B cell (primary cell): ENCODE results near the gene COL11A2. TPM values are rescaled to one million over a fixed set of nuclear protein-coding genes. Genes with fewer than 3 reads are reported as not detected.

ENCODE experiments used
- ATAC-seq: fragments of 200-7000 bp; cut with Tn5 transposase; one replicate; pipeline ENCODE4 v1.10.0; 2021; ENCODE audit warnings: low read depth, mild to moderate bottlenecking, moderate number of reproducible peaks, moderate library complexity
- CTCF ChIA-PET: fragments of 350-600 bp; sonication (Branson Sonifier 250); formaldehyde crosslinking; loops from one replicate; lab custom pipeline; 2021; ENCODE audit warnings: antibody characterized with exemption, inconsistent platforms; lab: Charles Lee
- POLR2A ChIA-PET: fragments of 350-600 bp; sonication (Branson Sonifier 250); formaldehyde crosslinking; loops from one replicate; lab custom pipeline; 2021; ENCODE audit warnings: antibody characterized with exemption; lab: Charles Lee
- DNase-seq: peaks from one replicate; pipeline ENCODE4 v3.0.0; 2013
- H2AFZ ChIP-seq: 2 replicates; pipeline ENCODE4 v1.6.1; 2012; ENCODE audit warnings: mild to moderate bottlenecking, low read depth, low read length; ENCODE audit not compliant: insufficient read depth, poor library complexity, severe bottlenecking
- H3K27ac ChIP-seq, 2 donors: 1 replicate in 1 of 2; 2 replicates in 1 of 2; pipeline ENCODE4 v1.5.1; 2012 to 2013; ENCODE audit warnings: low read length in 2 of 2, mild to moderate bottlenecking in 2 of 2, moderate library complexity in 1 of 2
- H3K27me3 ChIP-seq, 4 experiments: fragments of 200-600 bp in 1 of 4; sonication (generic) in 1 of 4; replicated peaks in 1 of 4; 1 replicate in 2 of 4; 2 replicates in 2 of 4; pipeline versions ENCODE4 v1.6.1 to v1.7.0; 2013 to 2016; ENCODE audit warnings: low read length in 3 of 4, mild to moderate bottlenecking in 2 of 4, mixed read lengths in 1 of 4, moderate library complexity in 1 of 4; ENCODE audit not compliant: insufficient read depth in 4 of 4, control insufficient read depth in 3 of 4; ENCODE audit errors: control extremely low read depth in 1 of 4
- H3K36me3 ChIP-seq, 2 experiments: replicated peaks in 1 of 2; 1 replicate in 1 of 2; 2 replicates in 1 of 2; pipeline versions ENCODE4 v1.6.1 to v1.7.1; 2013; ENCODE audit warnings: low read length in 1 of 2; ENCODE audit not compliant: insufficient read depth in 2 of 2, control insufficient read depth in 1 of 2; ENCODE audit errors: control extremely low read depth in 1 of 2, extremely low read depth in 1 of 2
- H3K4me1 ChIP-seq, 2 donors: fragments of 200-600 bp in 1 of 2; sonication (generic) in 1 of 2; 1 replicate in 1 of 2; 2 replicates in 1 of 2; pipeline versions ENCODE4 v1.5.1 to v1.6.1; 2013 to 2017; ENCODE audit warnings: low read length in 2 of 2; ENCODE audit not compliant: control insufficient read depth in 2 of 2, insufficient read depth in 2 of 2
- H3K4me2 ChIP-seq: replicated peaks from 2 replicates; pipeline ENCODE3; 2012; ENCODE audit warnings: mild to moderate bottlenecking, low read depth, low read length; ENCODE audit not compliant: poor library complexity, severe bottlenecking
- H3K4me3 ChIP-seq, 5 experiments: fragments of 200-600 bp in 1 of 5; sonication (generic) in 1 of 5; 1 replicate in 3 of 5; 2 replicates in 2 of 5; pipeline versions ENCODE4 v1.5.1 to v1.7.0; 2011 to 2016; ENCODE audit warnings: low read length in 4 of 5, mild to moderate bottlenecking in 4 of 5, low read depth in 2 of 5, control low read depth in 1 of 5, moderate library complexity in 1 of 5; ENCODE audit not compliant: insufficient read depth in 1 of 5; ENCODE audit errors: control extremely low read depth in 1 of 5, extremely low read depth in 1 of 5
- H3K79me2 ChIP-seq: fragments of 200-600 bp; sonication (generic); one replicate; pipeline ENCODE4 v1.6.0; 2016; ENCODE audit warnings: low read length; ENCODE audit not compliant: control insufficient read depth, insufficient read depth
- H3K9ac ChIP-seq: fragments of 200-600 bp; sonication (generic); 2 replicates; pipeline ENCODE4 v1.6.1; 2017; ENCODE audit warnings: mild to moderate bottlenecking, low read length, moderate library complexity
- H3K9me3 ChIP-seq, 3 donors: one replicate each; pipeline versions ENCODE4 v1.6.1 to v1.7.1; 2013; ENCODE audit warnings: low read length in 2 of 3; ENCODE audit not compliant: control insufficient read depth in 2 of 3, insufficient read depth in 1 of 3; ENCODE audit errors: control extremely low read depth in 1 of 3
- H4K20me1 ChIP-seq: 2 replicates; pipeline ENCODE4 v1.6.0; 2012; ENCODE audit warnings: mild to moderate bottlenecking, low read length; ENCODE audit not compliant: insufficient read depth, control insufficient read depth, poor library complexity, severe bottlenecking
- H3K27ac Mint-ChIP-seq: one replicate; pipeline ENCODE4 v1.8.0; 2021; ENCODE audit warnings: mixed read lengths
- H3K27me3 Mint-ChIP-seq: one replicate; pipeline ENCODE4 v1.8.0; 2021; ENCODE audit warnings: mixed read lengths
- H3K4me1 Mint-ChIP-seq: one replicate; pipeline ENCODE4 v1.8.0; 2021; ENCODE audit warnings: mixed read lengths
- H3K4me3 Mint-ChIP-seq: one replicate; pipeline ENCODE4 v1.8.0; 2021; ENCODE audit warnings: mixed read lengths
- H3K9me3 Mint-ChIP-seq: one replicate; pipeline ENCODE4 v1.8.0; 2022; ENCODE audit warnings: mixed read lengths; ENCODE audit not compliant: insufficient read depth
- CTCF ChIP-seq: fragments of 200-600 bp; IDR thresholded peaks from one replicate; pipeline ENCODE4 v1.8.0; 2022; ENCODE audit warnings: antibody characterized with exemption, mild to moderate bottlenecking
- EZH2 ChIP-seq: IDR thresholded peaks from 2 replicates; pipeline ENCODE4 v1.6.1; 2012; ENCODE audit warnings: borderline replicate concordance, low read depth, mild to moderate bottlenecking, moderate library complexity, low read length; ENCODE audit not compliant: insufficient read depth, poor library complexity, severe bottlenecking
- WGBS: methylation state at CpG from one replicate; pipeline ENCODE4 v1.1.5; 2013; ENCODE audit warnings: missing lambda C conversion rate; ENCODE audit not compliant: insufficient coverage; 5-methylcytosine and 5-hydroxymethylcytosine counted together
- intact Hi-C: fragments of 100-400 bp; cut with micrococcal nuclease; formaldehyde crosslinking; loops from one replicate; pipeline ENCODE4 v1.10.0; 2022
- polyA plus RNA-seq: library from polyadenylated mRNA; depleted of rRNA; stranded (reverse); fragments of >200 nt; gene quantifications from 2 replicates; pipeline ENCODE4 v1.2.3, GENCODE V29; 2012
- total RNA-seq, 2 donors: library from RNA; stranded (reverse); fragments of 120-200 nt in 1 of 2; gene quantifications; 1 replicate in 1 of 2; 2 replicates in 1 of 2; pipeline versions ENCODE4 v1.2.3 to v1.2.4, GENCODE V29; 2013 to 2022

COL11A2 gene
- total and polyA plus RNA-seq, 2 donors (not counting 1 experiment from before 2014, with no cell fraction given), result 0.39 to 0.82 TPM

GRCh38 chr6:33175436-33176069 lies 16.7 kb downstream of the COL11A2 start:
- H3K4me2 ChIP-seq, result no peak overlapping the region
- H3K4me1 ChIP-seq, result peaks cover 0 to 5% of the 10 kb centered on the region in 2 donors
- H3K27ac ChIP-seq, result no peak overlapping the region
- H2AFZ ChIP-seq, result no peak overlapping the region
- whole genome bisulfite sequencing, result 92% methylated on average over 5 of the region's 10 CpGs
- Mint-ChIP-seq H3K4me3 (no peak overlapping the region), H3K4me1 (peaks cover 2% of the 10 kb centered on the region), H3K27ac (no peak overlapping the region), H3K9me3 (no peaks in the 10 kb centered on the region), H3K27me3 (peaks cover 21% of the 10 kb centered on the region)
- CTCF ChIA-PET, result interaction anchor here (0.8 to 1.0 kb wide), 2 partner anchors 14 to 49 kb away, joined by 3 read pairs; no protein-coding TSS in a partner anchor
- TF ChIP-seq CTCF (no peak), EZH2 (no peak)
- intact Hi-C loops, result no loop called here
- H3K9ac ChIP-seq, result no peak overlapping the region
- POLR2A ChIA-PET, result no interaction called here
- no peaks in the 10 kb centered on the region for H3K9me3 ChIP-seq
- H3K27me3 ChIP-seq, result peaks cover 0 to 14% (median 6%) of the 10 kb centered on the region in 4 experiments
- no peaks in the 10 kb centered on the region for H3K36me3 ChIP-seq
- H4K20me1 ChIP-seq, result no peaks in the 10 kb centered on the region
- no peaks in the 10 kb centered on the region for H3K79me2 ChIP-seq
- no peak overlapping the region for H3K4me3 ChIP-seq
- DNase-seq (no peak), ATAC-seq (no peak)

- peaks cover 0 to 10% of the 10 kb centered on the region in 2 donors for H3K4me1 ChIP-seq
- no peaks in the 10 kb centered on the region for H3K9me3 Mint-ChIP-seq
- CTCF ChIA-PET, result interaction anchor here (0.8 to 1.1 kb wide), 3 partner anchors 13 to 761 kb away, joined by 3 read pairs; no protein-coding TSS in a partner anchor
- H3K27me3 ChIP-seq, result peaks cover 0 to 14% (median 6%) of the 10 kb centered on the region in 4 experiments
- H3K9me3 ChIP-seq, result no peaks in the 10 kb centered on the region
- WGBS, result 90% methylated on average over 4 of the region's 4 CpGs
- H3K4me3 Mint-ChIP-seq, result no peak overlapping the region
- no peak overlapping the region for H3K27ac Mint-ChIP-seq
- POLR2A ChIA-PET, result no interaction called here
- no peaks in the 10 kb centered on the region for H3K36me3 ChIP-seq
- H3K27ac ChIP-seq, result no peak overlapping the region
- no peak for ATAC-seq
- no peak overlapping the region for H3K4me2 ChIP-seq
- H3K4me3 ChIP-seq, result no peak overlapping the region
- peaks cover 21% of the 10 kb centered on the region for H3K27me3 Mint-ChIP-seq
- no peak overlapping the region for H2AFZ ChIP-seq
- H4K20me1 ChIP-seq, result no peaks in the 10 kb centered on the region
- H3K4me1 Mint-ChIP-seq, result peaks cover 9% of the 10 kb centered on the region
- no peaks in the 10 kb centered on the region for H3K79me2 ChIP-seq
- H3K9ac ChIP-seq, result no peak overlapping the region
- TF ChIP-seq EZH2 (no peak), CTCF (no peak)
- DNase-seq, result no peak
- intact Hi-C loops, result no loop called here
These were observed 17.5 kb downstream of the COL11A2 start for GRCh38 chr6:33174784-33175183.
